Astrocyte (in vitro differentiated cells and primary cell): Measurements from ENCODE around the gene C1orf53. TPM values are rescaled to one million over a fixed set of nuclear protein-coding genes. Genes with fewer than 3 reads are reported as not detected.

Experiments
- DNase-seq: peaks from one replicate; pipeline ENCODE4 v3.0.0-alpha.2; 2010; ENCODE audit warnings: low read depth
- FAIRE-seq: peaks from 2 replicates; lab custom pipeline; 2011; peaks lifted over from hg19 to GRCh38; lab: Jason Lieb, UNC
- H2AFZ ChIP-seq: 2 replicates; pipeline ENCODE4 v1.6.0; 2012; ENCODE audit warnings: low read depth, low read length, inconsistent platforms
- H3K27ac ChIP-seq: 2 replicates; pipeline ENCODE4 v1.5.1; 2011; ENCODE audit warnings: low read depth, low read length, inconsistent platforms
- H3K27me3 ChIP-seq: 2 replicates; pipeline ENCODE4 v1.6.0; 2011; ENCODE audit warnings: low read length, inconsistent platforms; ENCODE audit not compliant: insufficient read depth
- H3K36me3 ChIP-seq: 2 replicates; pipeline ENCODE4 v1.5.1; 2011; ENCODE audit warnings: low read length, inconsistent platforms; ENCODE audit not compliant: insufficient read depth
- H3K4me1 ChIP-seq: 2 replicates; pipeline ENCODE4 v1.5.1; 2011; ENCODE audit warnings: low read length, inconsistent platforms; ENCODE audit not compliant: insufficient read depth
- H3K4me2 ChIP-seq: 2 replicates; pipeline ENCODE4 v1.6.0; 2012; ENCODE audit warnings: low read length, inconsistent platforms
- H3K4me3 ChIP-seq: 2 replicates; pipeline ENCODE4 v1.5.1; 2011; ENCODE audit warnings: low read depth, mild to moderate bottlenecking, low read length, inconsistent platforms; ENCODE audit not compliant: insufficient read depth
- H3K79me2 ChIP-seq: 2 replicates; pipeline ENCODE4 v1.6.0; 2012; ENCODE audit warnings: mild to moderate bottlenecking, low read length, inconsistent platforms; ENCODE audit not compliant: insufficient read depth
- H3K9ac ChIP-seq: 2 replicates; pipeline ENCODE4 v1.6.0; 2012; ENCODE audit warnings: mild to moderate bottlenecking, low read length, inconsistent platforms
- H3K9me3 ChIP-seq: 2 replicates; pipeline ENCODE4 v1.5.1; 2012; ENCODE audit warnings: low read depth, mild to moderate bottlenecking, low read length, inconsistent platforms; ENCODE audit not compliant: insufficient read depth
- H4K20me1 ChIP-seq: 2 replicates; pipeline ENCODE4 v1.6.0; 2012; ENCODE audit warnings: low read length, inconsistent platforms; ENCODE audit not compliant: insufficient read depth
- H3K27ac Mint-ChIP-seq: one replicate; pipeline ENCODE4 v1.8.0; 2021; ENCODE audit warnings: mild to moderate bottlenecking, mixed read lengths; ENCODE audit not compliant: unreplicated experiment
- H3K27me3 Mint-ChIP-seq: one replicate; pipeline ENCODE4 v1.8.0; 2021; ENCODE audit warnings: low read depth, mixed read lengths; ENCODE audit not compliant: unreplicated experiment
- H3K36me3 Mint-ChIP-seq: one replicate; pipeline ENCODE4 v1.8.0; 2021; ENCODE audit warnings: low read depth, mixed read lengths; ENCODE audit not compliant: unreplicated experiment
- H3K4me1 Mint-ChIP-seq: one replicate; pipeline ENCODE4 v1.8.0; 2021; ENCODE audit warnings: low read depth, mixed read lengths; ENCODE audit not compliant: unreplicated experiment
- H3K4me3 Mint-ChIP-seq: one replicate; pipeline ENCODE4 v1.8.0; 2021; ENCODE audit warnings: mild to moderate bottlenecking, moderate library complexity, mixed read lengths; ENCODE audit not compliant: unreplicated experiment
- H3K9me3 Mint-ChIP-seq: one replicate; pipeline ENCODE4 v1.8.0; 2021; ENCODE audit warnings: mild to moderate bottlenecking, mixed read lengths; ENCODE audit not compliant: unreplicated experiment
- CTCF ChIP-seq: IDR thresholded peaks from 2 replicates; pipeline ENCODE4 v1.5.1; 2011; ENCODE audit warnings: low read depth, mild to moderate bottlenecking, inconsistent platforms, low read length, moderate library complexity; ENCODE audit not compliant: insufficient read depth
- EZH2 ChIP-seq: IDR thresholded peaks from 2 replicates; pipeline ENCODE4 v1.6.1; 2012; ENCODE audit warnings: mild to moderate bottlenecking, low read length, inconsistent platforms; ENCODE audit not compliant: insufficient read depth
- total RNA-seq: library from RNA; stranded (reverse); gene quantifications from 2 replicates; pipeline ENCODE4 v1.2.1, GENCODE V29; 2021

The C1orf53 gene
- total RNA-seq, 1 donor from 2014 or later: 7.9 TPM

- Histone ChIP-seq H3K9ac (no peak overlapping the region), H3K27ac (no peak overlapping the region), H3K9me3 (no peaks in the 10 kb centered on the region), H3K27me3 (peaks cover 100% of the 10 kb centered on the region), H3K4me2 (peak overlapping the region; percentile 71), H3K4me1 (peaks cover 9% of the 10 kb centered on the region), H3K4me3 (no peak overlapping the region), H2AFZ (no peak overlapping the region), H3K36me3 (no peaks in the 10 kb centered on the region), H3K79me2 (no peaks in the 10 kb centered on the region), H4K20me1 (peaks cover 6% of the 10 kb centered on the region)
- no peak for FAIRE-seq
- DNase-seq: no peak
- TF ChIP-seq EZH2 (peak; percentile 29), CTCF (no peak)
- Mint-ChIP-seq H3K9me3 (peaks cover 25% of the 10 kb centered on the region), H3K36me3 (peaks cover 7% of the 10 kb centered on the region), H3K27me3 (peaks cover 90% of the 10 kb centered on the region), H3K4me1 (peaks cover 21% of the 10 kb centered on the region), H3K4me3 (no peak overlapping the region), H3K27ac (peak overlapping the region; percentile 34)
Observed at GRCh38 chr1:197913495-197914276, 11.3 kb downstream of the C1orf53 start.

- H3K4me1 ChIP-seq: peaks cover 9% of the 10 kb centered on the region
- DNase-seq (no peak), FAIRE-seq (no peak)
- no peak overlapping the region for H3K9ac ChIP-seq
- Mint-ChIP-seq H3K27me3 (peaks cover 89% of the 10 kb centered on the region), H3K4me1 (peaks cover 16% of the 10 kb centered on the region), H3K36me3 (peaks cover 7% of the 10 kb centered on the region), H3K27ac (no peak overlapping the region), H3K4me3 (no peak overlapping the region), H3K9me3 (peaks cover 29% of the 10 kb centered on the region)
- no peak overlapping the region for H3K27ac ChIP-seq
- no peak overlapping the region for H3K4me2 ChIP-seq
- H3K36me3 ChIP-seq: no peaks in the 10 kb centered on the region
- H4K20me1 ChIP-seq: peaks cover 5% of the 10 kb centered on the region
- TF ChIP-seq CTCF (no peak), EZH2 (no peak)
- no peak overlapping the region for H3K4me3 ChIP-seq
- peaks cover 100% of the 10 kb centered on the region for H3K27me3 ChIP-seq
- no peaks in the 10 kb centered on the region for H3K9me3 ChIP-seq
- no peaks in the 10 kb centered on the region for H3K79me2 ChIP-seq
- H2AFZ ChIP-seq: no peak overlapping the region
Observed at GRCh38 chr1:197914510-197914909, 12.1 kb downstream of the C1orf53 start.

- Mint-ChIP-seq H3K27ac (no peak overlapping the region), H3K36me3 (peaks cover 7% of the 10 kb centered on the region), H3K9me3 (peaks cover 28% of the 10 kb centered on the region), H3K4me1 (peaks cover 16% of the 10 kb centered on the region), H3K4me3 (peak overlapping the region; percentile 74), H3K27me3 (peaks cover 88% of the 10 kb centered on the region)
- peaks cover 99% of the 10 kb centered on the region for H3K27me3 ChIP-seq
- H3K36me3 ChIP-seq: no peaks in the 10 kb centered on the region
- no peak overlapping the region for H3K9ac ChIP-seq
- H3K27ac ChIP-seq: no peak overlapping the region
- TF ChIP-seq CTCF (no peak), EZH2 (no peak)
- no peak overlapping the region for H2AFZ ChIP-seq
- H3K4me2 ChIP-seq: peak overlapping the region; percentile 83
- peaks cover 9% of the 10 kb centered on the region for H3K4me1 ChIP-seq
- no peaks in the 10 kb centered on the region for H3K9me3 ChIP-seq
- no peaks in the 10 kb centered on the region for H3K79me2 ChIP-seq
- FAIRE-seq (no peak), DNase-seq (no peak)
- no peak overlapping the region for H3K4me3 ChIP-seq
- peaks cover 8% of the 10 kb centered on the region for H4K20me1 ChIP-seq
Observed at GRCh38 chr1:197915260-197915861, 12.9 kb downstream of the C1orf53 start.
